D721Med (cell line): Measurements from ENCODE around the gene ADAMTS12.
"Not testable (repeated sequence)": the region's sequence is repeated elsewhere in the genome, so short reads cannot be mapped to it uniquely, and the experiment has no call there.

ENCODE experiments used
- DNase-seq: peaks from one replicate; pipeline ENCODE4 v3.0.0; 2011; ENCODE audit warnings: low spot score; ENCODE audit not compliant: insufficient read length
- FAIRE-seq: peaks from 2 replicates; lab custom pipeline; 2011; peaks lifted over from hg19 to GRCh38; lab: Jason Lieb, UNC
- TF ChIP-seq, protein P1 (sequence below): IDR thresholded peaks from 2 replicates; pipeline ENCODE4 v1.5.1; 2012; ENCODE audit warnings: mild to moderate bottlenecking, control low read depth; ENCODE audit not compliant: insufficient read depth; ENCODE audit errors: missing control alignments

ADAMTS12 gene

DNA sequence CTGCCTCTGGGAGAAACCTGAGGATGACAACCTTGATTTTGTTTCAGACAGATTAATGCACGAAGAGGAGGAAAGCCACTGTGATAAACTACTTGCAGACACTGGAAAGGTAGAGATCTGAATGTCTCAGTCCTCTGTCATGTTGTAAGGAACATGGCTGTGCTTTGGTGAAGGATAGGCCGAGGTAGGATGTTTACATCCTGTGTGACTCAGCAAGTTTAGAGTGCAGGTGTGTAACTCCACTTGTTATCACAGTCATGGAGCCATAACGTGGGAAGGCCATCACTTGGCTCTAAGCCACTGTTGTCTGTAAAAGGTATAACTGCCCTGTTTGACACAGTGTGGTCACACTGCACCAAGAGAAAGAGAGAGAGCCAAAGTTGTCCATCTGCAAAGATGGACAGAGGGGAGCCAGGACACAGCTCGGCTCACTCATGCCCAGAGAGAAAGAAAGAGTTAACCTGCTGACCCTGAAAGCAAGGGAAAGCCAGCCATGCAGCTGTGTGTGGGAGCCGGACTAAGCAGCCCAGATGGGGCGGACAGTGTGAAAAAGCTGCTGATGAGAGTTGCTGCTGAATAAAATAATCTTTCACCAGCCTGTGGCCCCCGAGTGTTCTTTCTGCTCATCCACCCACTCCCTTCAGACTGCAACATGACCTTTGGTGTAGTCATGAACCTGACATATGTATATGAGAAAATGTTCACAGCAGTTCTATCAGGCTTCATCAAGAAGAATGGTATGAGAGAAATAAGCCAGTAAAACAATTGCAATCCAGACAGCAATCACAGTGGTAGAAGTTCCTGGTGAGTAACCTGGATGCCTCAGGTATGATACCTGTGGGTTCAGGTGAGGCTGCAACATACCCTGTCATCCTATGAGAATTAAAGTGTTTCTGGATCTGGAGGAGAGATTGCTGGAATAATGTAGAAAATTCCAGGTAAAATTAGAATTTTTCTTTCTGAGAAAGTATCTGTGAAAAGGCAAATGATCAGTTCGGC, 335.2 kb downstream of the ADAMTS12 start:
- no peak for DNase-seq
- no peak for FAIRE-seq
- TF ChIP-seq, protein P1, sequence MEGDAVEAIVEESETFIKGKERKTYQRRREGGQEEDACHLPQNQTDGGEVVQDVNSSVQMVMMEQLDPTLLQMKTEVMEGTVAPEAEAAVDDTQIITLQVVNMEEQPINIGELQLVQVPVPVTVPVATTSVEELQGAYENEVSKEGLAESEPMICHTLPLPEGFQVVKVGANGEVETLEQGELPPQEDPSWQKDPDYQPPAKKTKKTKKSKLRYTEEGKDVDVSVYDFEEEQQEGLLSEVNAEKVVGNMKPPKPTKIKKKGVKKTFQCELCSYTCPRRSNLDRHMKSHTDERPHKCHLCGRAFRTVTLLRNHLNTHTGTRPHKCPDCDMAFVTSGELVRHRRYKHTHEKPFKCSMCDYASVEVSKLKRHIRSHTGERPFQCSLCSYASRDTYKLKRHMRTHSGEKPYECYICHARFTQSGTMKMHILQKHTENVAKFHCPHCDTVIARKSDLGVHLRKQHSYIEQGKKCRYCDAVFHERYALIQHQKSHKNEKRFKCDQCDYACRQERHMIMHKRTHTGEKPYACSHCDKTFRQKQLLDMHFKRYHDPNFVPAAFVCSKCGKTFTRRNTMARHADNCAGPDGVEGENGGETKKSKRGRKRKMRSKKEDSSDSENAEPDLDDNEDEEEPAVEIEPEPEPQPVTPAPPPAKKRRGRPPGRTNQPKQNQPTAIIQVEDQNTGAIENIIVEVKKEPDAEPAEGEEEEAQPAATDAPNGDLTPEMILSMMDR, result no peak

DNA sequence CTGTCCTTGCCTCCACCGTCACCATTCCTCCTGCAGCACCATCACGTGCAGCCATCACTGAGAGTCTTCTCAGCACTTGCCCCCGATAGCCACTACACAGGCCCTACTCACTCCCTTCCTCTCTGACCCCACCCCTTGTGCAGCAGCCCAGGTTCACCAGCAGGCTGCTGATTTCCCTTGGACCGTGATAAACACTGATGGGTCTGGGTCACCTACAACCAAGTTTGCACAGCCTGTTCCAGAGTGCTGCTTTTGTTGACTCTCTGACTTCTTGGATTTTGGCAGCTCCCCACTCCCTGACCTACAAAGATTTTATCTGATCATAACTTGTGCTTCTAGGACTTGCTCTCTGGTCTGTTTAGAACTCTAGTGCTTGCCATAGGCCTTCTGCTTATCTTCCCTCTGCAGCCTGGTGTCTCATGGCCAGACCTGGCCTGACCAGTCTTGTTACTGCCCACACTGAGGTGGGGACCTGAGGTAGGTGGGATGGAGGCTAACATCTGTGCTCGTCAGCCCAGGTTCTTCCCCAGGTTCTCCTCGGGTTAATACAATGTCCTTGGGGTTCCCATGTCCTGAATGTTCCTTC, 341.7 kb downstream of the ADAMTS12 start:
- TF ChIP-seq, protein P1, result no peak
- DNase-seq, result no peak
- no peak for FAIRE-seq

DNA sequence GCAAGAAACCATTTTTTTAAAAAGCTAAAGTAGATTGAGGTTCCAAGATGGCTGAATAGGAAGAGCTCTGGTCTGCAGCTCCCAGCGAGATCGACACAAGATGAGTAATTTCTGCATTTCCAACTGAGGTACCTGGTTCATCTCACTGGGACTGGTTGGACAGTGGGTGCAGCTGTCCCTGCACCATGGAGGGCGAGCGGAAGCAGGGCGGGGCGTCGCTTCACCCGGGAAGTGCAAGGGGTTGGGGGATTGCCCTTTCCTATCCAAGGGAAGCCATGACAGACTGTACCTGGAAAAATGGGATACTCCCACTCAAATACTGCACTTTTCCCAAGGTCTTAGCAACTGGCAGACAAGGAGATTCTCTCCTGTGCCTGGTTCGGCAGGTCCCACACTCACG, 352.0 kb downstream of the ADAMTS12 start:
- not testable (repeated sequence) for FAIRE-seq, DNase-seq

DNA sequence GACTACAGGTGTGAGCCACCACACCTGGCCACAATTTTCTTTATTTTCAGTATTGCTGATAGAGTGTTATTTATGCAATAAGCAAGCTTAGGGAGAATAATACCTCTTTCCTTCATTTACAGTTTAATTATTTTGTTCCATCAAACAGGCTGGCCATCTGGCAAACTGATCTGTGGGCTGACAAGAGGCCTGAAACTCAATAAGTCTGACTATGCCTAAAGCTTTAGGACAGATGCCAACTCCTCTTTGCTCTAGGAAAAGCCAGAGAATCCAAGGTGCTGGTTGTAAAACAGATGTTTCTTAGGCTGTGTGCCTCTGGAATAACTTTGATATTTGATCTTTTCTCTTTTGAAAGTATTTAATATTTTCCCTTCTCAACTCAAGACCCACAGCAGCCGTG, 352.6 kb downstream of the ADAMTS12 start:
- TF ChIP-seq, protein P1, result no peak
- FAIRE-seq (no peak), DNase-seq (no peak)

DNA sequence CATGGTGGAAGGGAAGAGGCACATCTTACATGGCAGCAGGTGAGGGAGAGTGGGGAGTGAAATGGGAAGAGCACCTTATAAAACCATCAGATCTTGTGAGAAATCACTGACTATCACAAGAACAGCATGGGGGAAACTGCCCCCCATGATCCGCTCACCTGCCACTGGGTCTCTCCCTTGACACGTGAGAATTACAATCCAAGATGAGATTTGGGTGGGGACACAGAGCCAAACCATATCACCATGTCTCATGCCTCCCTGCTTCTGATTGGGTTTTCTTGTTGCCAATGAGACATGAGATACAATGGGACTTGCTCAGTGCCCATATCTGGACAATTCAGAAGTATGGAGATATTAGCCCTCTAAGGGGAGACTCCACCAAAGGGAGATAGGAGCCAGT, 353.6 kb downstream of the ADAMTS12 start:
- TF ChIP-seq, protein P1, result no peak
- FAIRE-seq (no peak), DNase-seq (no peak)

DNA sequence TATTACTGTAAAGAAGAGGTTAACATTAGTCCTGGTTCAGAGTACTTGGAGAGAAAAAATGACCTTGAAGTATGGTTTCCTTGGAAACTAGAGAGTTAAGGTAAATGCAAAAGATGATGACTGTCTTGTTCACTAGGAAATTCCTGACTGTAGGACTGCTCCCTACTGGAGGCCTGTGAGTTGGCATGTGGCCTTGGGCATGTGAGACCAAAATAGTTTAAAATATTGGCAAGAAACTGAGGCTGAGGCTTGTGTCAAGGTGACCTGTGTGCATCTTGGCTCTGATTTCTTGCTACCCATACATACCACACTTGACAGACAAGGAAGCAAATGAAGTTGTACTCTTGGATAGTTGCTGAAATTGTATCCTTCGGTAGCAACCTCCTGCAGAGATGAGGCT, 354.6 kb downstream of the ADAMTS12 start:
- TF ChIP-seq, protein P1, result no peak
- FAIRE-seq (no peak), DNase-seq (no peak)

DNA sequence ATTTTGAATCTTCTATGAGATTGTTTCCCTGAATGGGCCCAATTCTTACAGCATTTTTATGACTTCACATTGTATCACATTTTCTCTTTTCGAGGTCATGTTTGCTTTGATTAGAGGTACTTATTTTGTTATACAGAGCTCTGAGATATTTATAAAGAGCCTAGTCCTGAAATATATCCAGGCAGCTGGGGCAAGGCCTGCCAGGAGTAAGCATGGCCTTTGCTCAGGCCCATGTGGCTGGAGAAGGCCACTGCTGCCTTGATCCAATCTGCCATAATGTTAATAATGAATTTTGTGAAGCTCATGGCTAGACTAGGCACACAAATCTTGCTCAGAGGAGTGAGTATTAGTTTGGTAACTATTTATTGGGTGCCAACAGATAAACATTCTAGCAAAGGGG, 355.0 kb downstream of the ADAMTS12 start:
- DNase-seq, result no peak
- FAIRE-seq, result no peak
- TF ChIP-seq, protein P1, result no peak
